IPS-20b (cell line): Measurements from ENCODE around the gene H6PD.

Experiments
- H3K27ac ChIP-seq: one replicate; pipeline ENCODE4 v1.5.1; 2013; ENCODE audit warnings: low read length
- H3K27me3 ChIP-seq: 2 replicates; pipeline ENCODE4 v1.6.1; 2013; ENCODE audit warnings: mild to moderate bottlenecking, low read length, inconsistent platforms; ENCODE audit not compliant: insufficient read depth
- H3K36me3 ChIP-seq: 2 replicates; pipeline ENCODE4 v1.6.1; 2013; ENCODE audit warnings: low read depth, mild to moderate bottlenecking, inconsistent platforms, low read length, moderate library complexity; ENCODE audit not compliant: insufficient read depth
- H3K4me1 ChIP-seq: 2 replicates; pipeline ENCODE4 v1.6.1; 2013; ENCODE audit warnings: mild to moderate bottlenecking, control low read depth, inconsistent platforms, low read length, moderate library complexity; ENCODE audit not compliant: insufficient read depth
- H3K4me3 ChIP-seq: 2 replicates; pipeline ENCODE4 v1.5.1; 2013; ENCODE audit warnings: mild to moderate bottlenecking, low read length, inconsistent platforms
- H3K9ac ChIP-seq: 2 replicates; pipeline ENCODE4 v1.6.1; 2013; ENCODE audit warnings: low read depth, mild to moderate bottlenecking, inconsistent platforms, low read length, moderate library complexity
- H3K9me3 ChIP-seq: 2 replicates; pipeline ENCODE4 v1.6.1; 2013; ENCODE audit warnings: mild to moderate bottlenecking, low read depth, low read length, inconsistent platforms; ENCODE audit not compliant: insufficient read depth

The H6PD gene

GRCh38 chr1:9251501-9251900 is 16.9 kb downstream of the H6PD start:
- Histone ChIP-seq H3K9ac (no peak overlapping the region), H3K36me3 (no peaks in the 10 kb centered on the region), H3K27me3 (no peaks in the 10 kb centered on the region), H3K4me3 (no peak overlapping the region), H3K9me3 (no peaks in the 10 kb centered on the region), H3K27ac (no peak overlapping the region), H3K4me1 (peaks cover 37% of the 10 kb centered on the region)

GRCh38 chr1:9253004-9253403 is 18.4 kb downstream of the H6PD start:
- Histone ChIP-seq H3K27ac (no peak overlapping the region), H3K9ac (peak overlapping the region; percentile 50; the same call in 1 of the 2 replicates), H3K4me1 (peaks cover 37% of the 10 kb centered on the region), H3K27me3 (no peaks in the 10 kb centered on the region), H3K9me3 (peaks cover under 1% of the 10 kb centered on the region; the same call in 1 of the 2 replicates), H3K4me3 (peak overlapping the region; percentile 57), H3K36me3 (no peaks in the 10 kb centered on the region)

- Histone ChIP-seq H3K9ac (peak overlapping the region; percentile 50; the same call in 1 of the 2 replicates), H3K4me3 (peak overlapping the region; percentile 57), H3K27me3 (no peaks in the 10 kb centered on the region), H3K9me3 (peaks cover 6% of the 10 kb centered on the region; the same call in 1 of the 2 replicates), H3K4me1 (peaks cover 37% of the 10 kb centered on the region), H3K27ac (peak overlapping the region; percentile 33), H3K36me3 (no peaks in the 10 kb centered on the region)
Observed at GRCh38 chr1:9253453-9254105, 19.0 kb downstream of the H6PD start.

- Histone ChIP-seq H3K9ac (no peak overlapping the region), H3K27ac (no peak overlapping the region), H3K27me3 (no peaks in the 10 kb centered on the region), H3K9me3 (peaks cover 20% of the 10 kb centered on the region), H3K4me1 (peaks cover 22% of the 10 kb centered on the region), H3K4me3 (no peak overlapping the region), H3K36me3 (no peaks in the 10 kb centered on the region)
Observed at GRCh38 chr1:9256332-9256731, 21.8 kb downstream of the H6PD start.

- Histone ChIP-seq H3K9ac (no peak overlapping the region), H3K4me1 (peaks cover 10% of the 10 kb centered on the region)
Observed at GRCh38 chr1:9257851-9258250, 23.3 kb downstream of the H6PD start.

GRCh38 chr1:9258629-9259028 is 24.1 kb downstream of the H6PD start:
- Histone ChIP-seq H3K27me3 (no peaks in the 10 kb centered on the region), H3K27ac (no peak overlapping the region), H3K9me3 (peaks cover 20% of the 10 kb centered on the region), H3K4me1 (peaks cover 4% of the 10 kb centered on the region; the same call in 1 of the 2 replicates), H3K9ac (no peak overlapping the region), H3K4me3 (no peak overlapping the region), H3K36me3 (no peaks in the 10 kb centered on the region)

More at GRCh38 chr1:9257851-9258250, 23.3 kb downstream of the H6PD start:
- no peaks in the 10 kb centered on the region for H3K27me3 ChIP-seq
- peaks cover 20% of the 10 kb centered on the region for H3K9me3 ChIP-seq
- H3K4me3 ChIP-seq, result no peak overlapping the region
- H3K36me3 ChIP-seq, result no peaks in the 10 kb centered on the region
- no peak overlapping the region for H3K27ac ChIP-seq

GRCh38 chr1:9260059-9260766 is 25.6 kb downstream of the H6PD start:
- Histone ChIP-seq H3K9ac (no peak overlapping the region), H3K36me3 (no peaks in the 10 kb centered on the region), H3K4me3 (no peak overlapping the region), H3K9me3 (peaks cover 20% of the 10 kb centered on the region), H3K27me3 (no peaks in the 10 kb centered on the region), H3K4me1 (no peaks in the 10 kb centered on the region), H3K27ac (no peak overlapping the region)

- no peaks in the 10 kb centered on the region for H3K4me1 ChIP-seq
- peaks cover 20% of the 10 kb centered on the region for H3K9me3 ChIP-seq
- no peaks in the 10 kb centered on the region for H3K36me3 ChIP-seq
- no peak overlapping the region for H3K9ac ChIP-seq
- no peaks in the 10 kb centered on the region for H3K27me3 ChIP-seq
- no peak overlapping the region for H3K27ac ChIP-seq
- no peak overlapping the region for H3K4me3 ChIP-seq
Observed at GRCh38 chr1:9261496-9261895, 26.9 kb downstream of the H6PD start.

GRCh38 chr1:9262096-9262986 is 27.8 kb downstream of the H6PD start:
- H3K27me3 ChIP-seq, result no peaks in the 10 kb centered on the region
- no peaks in the 10 kb centered on the region for H3K36me3 ChIP-seq
- H3K9me3 ChIP-seq, result peaks cover 20% of the 10 kb centered on the region
- no peak overlapping the region for H3K9ac ChIP-seq
- no peak overlapping the region for H3K4me3 ChIP-seq
- no peaks in the 10 kb centered on the region for H3K4me1 ChIP-seq
- no peak overlapping the region for H3K27ac ChIP-seq

GRCh38 chr1:9263276-9263855 is 28.8 kb downstream of the H6PD start:
- Histone ChIP-seq H3K9ac (no peak overlapping the region), H3K27me3 (no peaks in the 10 kb centered on the region), H3K27ac (no peak overlapping the region), H3K4me3 (no peak overlapping the region), H3K9me3 (peaks cover 16% of the 10 kb centered on the region), H3K4me1 (no peaks in the 10 kb centered on the region), H3K36me3 (no peaks in the 10 kb centered on the region)
